Measurements from ENCODE around the gene TSPOAP1.

DNA sequence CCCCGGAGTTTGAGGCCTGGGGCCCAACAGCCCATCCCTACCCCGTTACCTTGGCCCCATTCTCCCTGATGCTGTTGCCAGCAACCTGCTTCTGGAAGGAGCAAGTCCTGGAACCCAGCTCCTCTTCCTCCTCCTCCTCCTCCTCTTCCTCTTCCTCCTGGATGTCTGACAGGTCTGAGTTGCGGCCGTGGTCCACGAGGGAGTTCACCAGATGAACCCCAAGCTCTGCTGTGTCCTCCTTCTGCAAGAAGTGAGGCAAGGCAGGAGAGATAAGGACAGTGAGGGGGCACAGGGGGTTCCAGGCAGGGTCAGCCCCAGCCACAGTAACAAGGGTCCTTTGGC, 18.7 kb downstream of the TSPOAP1 start:
- TF ChIP-seq, protein P1, sequence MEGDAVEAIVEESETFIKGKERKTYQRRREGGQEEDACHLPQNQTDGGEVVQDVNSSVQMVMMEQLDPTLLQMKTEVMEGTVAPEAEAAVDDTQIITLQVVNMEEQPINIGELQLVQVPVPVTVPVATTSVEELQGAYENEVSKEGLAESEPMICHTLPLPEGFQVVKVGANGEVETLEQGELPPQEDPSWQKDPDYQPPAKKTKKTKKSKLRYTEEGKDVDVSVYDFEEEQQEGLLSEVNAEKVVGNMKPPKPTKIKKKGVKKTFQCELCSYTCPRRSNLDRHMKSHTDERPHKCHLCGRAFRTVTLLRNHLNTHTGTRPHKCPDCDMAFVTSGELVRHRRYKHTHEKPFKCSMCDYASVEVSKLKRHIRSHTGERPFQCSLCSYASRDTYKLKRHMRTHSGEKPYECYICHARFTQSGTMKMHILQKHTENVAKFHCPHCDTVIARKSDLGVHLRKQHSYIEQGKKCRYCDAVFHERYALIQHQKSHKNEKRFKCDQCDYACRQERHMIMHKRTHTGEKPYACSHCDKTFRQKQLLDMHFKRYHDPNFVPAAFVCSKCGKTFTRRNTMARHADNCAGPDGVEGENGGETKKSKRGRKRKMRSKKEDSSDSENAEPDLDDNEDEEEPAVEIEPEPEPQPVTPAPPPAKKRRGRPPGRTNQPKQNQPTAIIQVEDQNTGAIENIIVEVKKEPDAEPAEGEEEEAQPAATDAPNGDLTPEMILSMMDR (IDR thresholded peaks at IDR 0.05 in 4 of 5, conservative IDR thresholded peaks at IDR 0.05 in 1 of 5): no peak
- TF ChIP-seq POLR2A (IDR thresholded peaks at IDR 0.05): no peak

All from gastrocnemius medialis (tissue), 4 donors.